Kidney epithelial cell (primary cell): Measurements from ENCODE around the gene ATP4A. TPM values are rescaled to one million over a fixed set of nuclear protein-coding genes. Genes with fewer than 3 reads are reported as not detected.

Source experiments
- DNase-seq: peaks from one replicate; pipeline ENCODE4 v3.0.0-alpha.2; 2010; ENCODE audit warnings: low read depth
- H3K27me3 ChIP-seq: 2 replicates; pipeline ENCODE4 v1.6.0; 2011; ENCODE audit warnings: low read length; ENCODE audit not compliant: control insufficient read depth, insufficient read depth
- H3K36me3 ChIP-seq: 2 replicates; pipeline ENCODE4 v1.5.1; 2011; ENCODE audit warnings: low read length; ENCODE audit not compliant: control insufficient read depth, insufficient read depth
- H3K4me3 ChIP-seq: 2 replicates; pipeline ENCODE4 v1.5.1; 2011; ENCODE audit warnings: low read depth, mild to moderate bottlenecking, control low read depth, low read length
- CTCF ChIP-seq: IDR thresholded peaks from 2 replicates; pipeline ENCODE4 v1.5.1; 2011; ENCODE audit warnings: mild to moderate bottlenecking, moderate library complexity, low read length, control low read depth, inconsistent platforms; ENCODE audit not compliant: insufficient read depth, poor library complexity, severe bottlenecking
- total RNA-seq: library from RNA; depleted of rRNA; stranded (reverse); fragments of >200 nt; gene quantifications from 2 replicates; pipeline ENCODE4 v1.2.3, GENCODE V29; 2015

The ATP4A gene
- total RNA-seq, 1 donor from 2014 or later: not detected

DNA sequence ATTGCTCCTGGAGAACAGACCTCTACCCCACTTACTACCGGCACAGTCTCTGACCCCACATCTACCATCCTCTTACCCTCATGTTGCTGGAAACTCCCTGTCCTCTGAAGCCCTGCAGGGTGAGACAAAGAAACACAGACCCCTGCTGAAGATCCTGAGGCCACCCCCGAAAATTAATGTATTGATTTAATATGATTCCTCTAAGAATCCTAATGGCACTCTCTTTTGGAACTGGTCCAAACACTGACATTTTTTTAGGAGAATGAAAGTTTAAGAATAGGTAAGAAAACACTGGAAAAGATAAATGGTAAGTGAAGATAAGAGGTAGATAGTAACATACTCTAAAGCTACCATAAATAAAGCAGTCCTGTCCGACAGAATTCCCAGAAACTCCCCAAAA, 55.3 kb downstream of the ATP4A start:
- no peak overlapping the region for H3K4me3 ChIP-seq
- TF ChIP-seq CTCF: no peak
- peaks cover 2% of the 10 kb centered on the region for H3K27me3 ChIP-seq
- no peaks in the 10 kb centered on the region for H3K36me3 ChIP-seq
- no peak for DNase-seq

DNA sequence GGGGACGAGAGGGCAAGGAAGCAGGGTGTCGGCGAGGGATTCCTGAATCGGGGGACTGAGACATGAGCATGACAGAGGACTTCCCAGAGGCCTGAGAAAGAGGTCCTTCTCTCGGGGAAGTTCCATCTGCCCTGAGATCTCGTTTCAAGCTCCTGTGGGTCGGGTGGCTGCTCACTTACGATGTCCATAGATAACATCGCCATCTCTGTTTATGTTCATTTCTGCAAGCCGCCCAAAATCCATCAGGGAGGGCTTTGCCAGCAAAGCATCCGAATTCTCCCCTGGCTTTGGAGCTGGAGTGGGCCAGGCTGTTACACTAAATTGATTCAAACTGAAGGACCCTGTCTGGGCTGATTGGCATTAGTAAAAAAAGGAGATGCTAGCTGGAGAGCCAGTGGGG, 55.9 kb downstream of the ATP4A start:
- no peak for DNase-seq
- Histone ChIP-seq H3K36me3 (no peaks in the 10 kb centered on the region), H3K4me3 (no peak overlapping the region), H3K27me3 (peaks cover 2% of the 10 kb centered on the region)
- TF ChIP-seq CTCF: no peak

GRCh38 chr19:35506011-35506410, 57.4 kb downstream of the ATP4A start:
- no peak for DNase-seq
- Histone ChIP-seq H3K36me3 (no peaks in the 10 kb centered on the region), H3K4me3 (no peak overlapping the region), H3K27me3 (no peaks in the 10 kb centered on the region)
- TF ChIP-seq CTCF: no peak

DNA sequence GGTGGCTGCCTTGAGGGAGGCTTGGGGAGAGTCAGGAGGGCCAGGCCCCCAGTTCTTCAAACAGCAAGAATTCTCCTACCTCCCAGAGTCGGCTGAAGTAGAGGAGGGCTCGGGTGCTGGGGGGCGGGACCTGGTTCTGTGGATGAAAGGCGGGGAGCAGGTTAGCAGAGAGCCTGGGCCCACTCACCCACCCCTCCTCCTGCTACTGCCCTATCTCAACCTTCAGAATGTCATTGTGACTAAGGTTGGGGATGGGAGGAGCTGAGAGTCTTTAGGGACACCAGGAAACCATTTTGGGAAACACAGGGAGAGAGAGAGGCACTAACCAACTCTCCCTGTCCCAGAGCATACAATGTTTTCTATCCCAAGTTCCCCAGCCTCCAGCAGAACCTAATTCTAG, 60.7 kb downstream of the ATP4A start:
- H3K4me3 ChIP-seq: no peak overlapping the region
- no peak for DNase-seq
- no peak for TF ChIP-seq CTCF
- no peaks in the 10 kb centered on the region for H3K36me3 ChIP-seq
- no peaks in the 10 kb centered on the region for H3K27me3 ChIP-seq

GRCh38 chr19:35501684-35502083, 61.8 kb downstream of the ATP4A start:
- no peak overlapping the region for H3K4me3 ChIP-seq
- H3K36me3 ChIP-seq: no peaks in the 10 kb centered on the region
- TF ChIP-seq CTCF: no peak
- H3K27me3 ChIP-seq: no peaks in the 10 kb centered on the region
- DNase-seq: no peak

DNA sequence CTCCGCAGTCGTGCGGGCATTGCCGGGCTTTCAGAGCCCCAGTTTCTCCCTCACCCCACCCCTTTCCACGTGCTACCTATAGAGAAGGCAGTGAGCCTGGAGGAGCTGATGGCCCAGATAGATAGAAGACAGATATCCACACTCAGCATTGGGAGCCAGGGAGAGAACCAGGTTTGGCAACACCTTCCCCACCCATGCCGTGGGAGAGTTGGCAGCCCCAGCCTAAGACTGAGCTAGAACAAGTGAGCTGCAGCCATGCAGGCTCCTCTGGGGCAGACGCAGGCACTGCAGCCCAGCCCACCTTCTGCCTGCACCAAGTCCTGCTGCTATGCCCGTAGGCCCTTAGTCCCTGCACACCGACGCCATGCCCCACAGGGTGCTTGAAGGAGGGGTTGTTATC, 62.8 kb downstream of the ATP4A start:
- no peak overlapping the region for H3K4me3 ChIP-seq
- H3K36me3 ChIP-seq: no peaks in the 10 kb centered on the region
- no peak for TF ChIP-seq CTCF
- DNase-seq: no peak
- no peaks in the 10 kb centered on the region for H3K27me3 ChIP-seq
